Tibial nerve (tissue), 4 donors: Measurements from ENCODE around the gene IQSEC1. TPM values are rescaled to one million over a fixed set of nuclear protein-coding genes. Genes with fewer than 3 reads are reported as not detected.

Experiments used
- DNase-seq, 2 donors: peaks; one replicate each; pipeline ENCODE4 v3.0.0-alpha.2; 2019; ENCODE audit warnings: low spot score in 2 of 2
- H3K27ac ChIP-seq, 4 donors: fragments of 200-600 bp; sonication (generic) in 3 of 4; one replicate each; pipeline ENCODE4 v1.5.1; 2017 to 2019; ENCODE audit warnings: mild to moderate bottlenecking in 1 of 4
- H3K27me3 ChIP-seq, 2 donors: fragments of 200-600 bp; sonication (generic) in 1 of 2; one replicate each; pipeline versions ENCODE4 v1.5.1 to v1.6.0; 2017 to 2019
- H3K36me3 ChIP-seq, 3 donors: fragments of 200-600 bp; sonication (generic); one replicate each; pipeline ENCODE4 v1.5.1; 2018 to 2019
- H3K4me1 ChIP-seq, 4 donors: fragments of 200-600 bp; sonication (generic) in 3 of 4; one replicate each; pipeline ENCODE4 v1.5.1; 2017 to 2019
- H3K4me3 ChIP-seq, 4 donors: fragments of 200-600 bp; sonication (generic) in 3 of 4; one replicate each; pipeline ENCODE4 v1.5.1; 2017 to 2019; ENCODE audit warnings: mild to moderate bottlenecking in 1 of 4, moderate library complexity in 1 of 4
- H3K9me3 ChIP-seq, 4 donors: fragments of 200-600 bp; sonication (generic) in 3 of 4; one replicate each; pipeline ENCODE4 v1.5.1; 2017 to 2019
- CTCF ChIP-seq, 5 experiments: fragments of 200-600 bp in 3 of 5; fragments of 450-650 bp in 2 of 5; sonication (generic) in 3 of 5; IDR thresholded peaks; one replicate each; pipeline ENCODE4 v1.5.1; 2016 to 2019; ENCODE audit warnings: antibody characterized with exemption in 5 of 5, mild to moderate bottlenecking in 3 of 5, moderate library complexity in 2 of 5
- EP300 ChIP-seq, 2 donors: sonication (generic); formaldehyde crosslinking; IDR thresholded peaks; one replicate each; pipeline ENCODE4 v1.6.1; 2017; ENCODE audit warnings: antibody characterized with exemption in 2 of 2, mild to moderate bottlenecking in 1 of 2
- POLR2A ChIP-seq, 2 donors: fragments of 450-650 bp; IDR thresholded peaks; one replicate each; pipeline ENCODE4 v1.6.1; 2017; ENCODE audit warnings: antibody characterized with exemption in 2 of 2, mild to moderate bottlenecking in 2 of 2, moderate library complexity in 2 of 2
- WGBS, 2 donors: methylation state at CpG; one replicate each; pipeline ENCODE4 v1.1.5; 2018; 5-methylcytosine and 5-hydroxymethylcytosine counted together
- total RNA-seq, 4 donors: library from RNA; depleted of rRNA; stranded (reverse); fragments of >200 nt; gene quantifications; one replicate each; pipeline ENCODE4 v1.1.0, GENCODE V29; 2016

IQSEC1 gene
- total RNA-seq, 4 donors from 2014 or later: 58.2 to 77.5 (median 68.6) TPM

- H3K27me3 ChIP-seq: no peaks in the 10 kb centered on the region
- peaks cover 0 to 61% (median 40%) of the 10 kb centered on the region in 4 donors for H3K4me1 ChIP-seq
Measured at GRCh38 chr3:13016083-13016720, 57.0 kb downstream of the IQSEC1 start.

GRCh38 chr3:13015286-13016082 is 57.7 kb downstream of the IQSEC1 start:
- H3K27me3 ChIP-seq: no peaks in the 10 kb centered on the region
- H3K9me3 ChIP-seq: no peaks in the 10 kb centered on the region
- H3K36me3 ChIP-seq: no peaks in the 10 kb centered on the region
- H3K4me1 ChIP-seq: peaks cover 0 to 68% (median 37%) of the 10 kb centered on the region in 4 donors
- peak overlapping the region; percentile 47 to 88 (median 80) for H3K27ac ChIP-seq
- WGBS, 2 donors: 64 to 77% methylated on average over 9 to 18 of the region's 18 CpGs
- peak in 1 of 2 donors; percentile 19 for TF ChIP-seq EP300 (IDR thresholded peaks at IDR 0.05)
- no peak for TF ChIP-seq POLR2A (IDR thresholded peaks at IDR 0.05)
- TF ChIP-seq CTCF (IDR thresholded peaks at IDR 0.05): no peak
- no peak for DNase-seq
- H3K4me3 ChIP-seq: peak overlapping the region in 2 of 4 donors; percentile 24 to 40

More at GRCh38 chr3:13016083-13016720, 57.0 kb downstream of the IQSEC1 start:
- no peaks in the 10 kb centered on the region for H3K9me3 ChIP-seq
- WGBS, 2 donors: 52 to 60% methylated on average over 16 to 17 of the region's 17 CpGs
- peak overlapping the region; percentile 8 to 88 (median 80) for H3K27ac ChIP-seq
- DNase-seq: peak in 1 of 2 donors; percentile 63
- H3K4me3 ChIP-seq: peak overlapping the region in 2 of 4 donors; percentile 24 to 40
- H3K36me3 ChIP-seq: no peaks in the 10 kb centered on the region
- TF ChIP-seq EP300 (IDR thresholded peaks at IDR 0.05) (peak in 1 of 2 donors; percentile 55), POLR2A (IDR thresholded peaks at IDR 0.05) (no peak)

GRCh38 chr3:13014755-13015285 is 58.4 kb downstream of the IQSEC1 start:
- H3K4me3 ChIP-seq: peak overlapping the region in 2 of 4 donors; percentile 24 to 40
- no peak for DNase-seq
- peak overlapping the region in 3 of 4 donors; percentile 79 to 88 (median 82) for H3K27ac ChIP-seq
- peaks cover 0 to 68% (median 36%) of the 10 kb centered on the region in 4 donors for H3K4me1 ChIP-seq
- H3K27me3 ChIP-seq: no peaks in the 10 kb centered on the region
- 65 to 83% methylated on average over 4 to 6 of the region's 6 CpGs for WGBS, 2 donors
- no peaks in the 10 kb centered on the region for H3K36me3 ChIP-seq
- H3K9me3 ChIP-seq: no peaks in the 10 kb centered on the region
- TF ChIP-seq EP300 (IDR thresholded peaks at IDR 0.05): no peak

GRCh38 chr3:13013994-13014754 is 59.1 kb downstream of the IQSEC1 start:
- 84 to 91% methylated on average over 2 to 6 of the region's 7 CpGs for WGBS, 2 donors
- Histone ChIP-seq H3K27ac (peak overlapping the region in 3 of 4 donors; percentile 79 to 88 (median 82)), H3K4me1 (peaks cover 0 to 69% (median 33%) of the 10 kb centered on the region in 4 donors), H3K27me3 (no peaks in the 10 kb centered on the region), H3K4me3 (peak overlapping the region in 1 of 4 donors; percentile 40), H3K9me3 (no peaks in the 10 kb centered on the region), H3K36me3 (no peaks in the 10 kb centered on the region)
- TF ChIP-seq POLR2A (IDR thresholded peaks at IDR 0.05): no peak
- no peak for TF ChIP-seq EP300 (IDR thresholded peaks at IDR 0.05)
- no peak for TF ChIP-seq CTCF (IDR thresholded peaks at IDR 0.05)
- no peak for DNase-seq

GRCh38 chr3:13013566-13013965 is 59.7 kb downstream of the IQSEC1 start:
- Histone ChIP-seq H3K36me3 (no peaks in the 10 kb centered on the region), H3K27me3 (no peaks in the 10 kb centered on the region), H3K9me3 (no peaks in the 10 kb centered on the region), H3K27ac (peak overlapping the region in 3 of 4 donors; percentile 72 to 88 (median 79)), H3K4me1 (peaks cover 0 to 70% (median 33%) of the 10 kb centered on the region in 4 donors), H3K4me3 (no peak overlapping the region)
- DNase-seq: no peak
- 97 to 99% methylated on average over 3 of the region's 3 CpGs for WGBS, 2 donors
- TF ChIP-seq EP300 (IDR thresholded peaks at IDR 0.05) (no peak), CTCF (IDR thresholded peaks at IDR 0.05) (no peak), POLR2A (IDR thresholded peaks at IDR 0.05) (no peak)
